ENCODE data around the gene NKTR.

The NKTR gene

GRCh38 chr3:42654331-42655201 lies 54.1 kb downstream of the NKTR start:
- H3K27ac ChIP-seq (ENCODE audit: insufficient read depth, low read length, poor library complexity, severe bottlenecking) = peak overlapping the region; percentile 39
- peak overlapping the region; percentile 68 for H3K4me3 ChIP-seq (ENCODE audit: insufficient read depth, low read depth, low read length, poor library complexity, severe bottlenecking)
- no peaks in the 10 kb centered on the region for H3K36me3 ChIP-seq (ENCODE audit: control insufficient read depth, insufficient read depth, low read length)
- no peaks in the 10 kb centered on the region for H3K27me3 ChIP-seq (replicated peaks; ENCODE audit: control insufficient read depth, insufficient read depth, low read length, poor library complexity, severe bottlenecking)
- no peaks in the 10 kb centered on the region for H3K9me3 ChIP-seq (ENCODE audit: control insufficient read depth, low read length)
- no peak for DNase-seq
- peaks cover 14% of the 10 kb centered on the region for H3K4me1 ChIP-seq (ENCODE audit: control insufficient read depth, insufficient read depth, low read length, poor library complexity, severe bottlenecking)

- H3K27me3 ChIP-seq (replicated peaks; ENCODE audit: control insufficient read depth, insufficient read depth, low read length, poor library complexity, severe bottlenecking) = no peaks in the 10 kb centered on the region
- H3K9me3 ChIP-seq (ENCODE audit: control insufficient read depth, low read length) = no peaks in the 10 kb centered on the region
- H3K36me3 ChIP-seq (ENCODE audit: control insufficient read depth, insufficient read depth, low read length) = no peaks in the 10 kb centered on the region
- no peak overlapping the region for H3K4me3 ChIP-seq (ENCODE audit: insufficient read depth, low read depth, low read length, poor library complexity, severe bottlenecking)
- DNase-seq = no peak
- H3K4me1 ChIP-seq (ENCODE audit: control insufficient read depth, insufficient read depth, low read length, poor library complexity, severe bottlenecking) = peaks cover 14% of the 10 kb centered on the region
- no peak overlapping the region for H3K27ac ChIP-seq (ENCODE audit: insufficient read depth, low read length, poor library complexity, severe bottlenecking)
Measured at GRCh38 chr3:42655331-42655888, 54.9 kb downstream of the NKTR start.

GRCh38 chr3:42655980-42656679 lies 55.6 kb downstream of the NKTR start:
- no peak overlapping the region for H3K27ac ChIP-seq (ENCODE audit: insufficient read depth, low read length, poor library complexity, severe bottlenecking)

DNA sequence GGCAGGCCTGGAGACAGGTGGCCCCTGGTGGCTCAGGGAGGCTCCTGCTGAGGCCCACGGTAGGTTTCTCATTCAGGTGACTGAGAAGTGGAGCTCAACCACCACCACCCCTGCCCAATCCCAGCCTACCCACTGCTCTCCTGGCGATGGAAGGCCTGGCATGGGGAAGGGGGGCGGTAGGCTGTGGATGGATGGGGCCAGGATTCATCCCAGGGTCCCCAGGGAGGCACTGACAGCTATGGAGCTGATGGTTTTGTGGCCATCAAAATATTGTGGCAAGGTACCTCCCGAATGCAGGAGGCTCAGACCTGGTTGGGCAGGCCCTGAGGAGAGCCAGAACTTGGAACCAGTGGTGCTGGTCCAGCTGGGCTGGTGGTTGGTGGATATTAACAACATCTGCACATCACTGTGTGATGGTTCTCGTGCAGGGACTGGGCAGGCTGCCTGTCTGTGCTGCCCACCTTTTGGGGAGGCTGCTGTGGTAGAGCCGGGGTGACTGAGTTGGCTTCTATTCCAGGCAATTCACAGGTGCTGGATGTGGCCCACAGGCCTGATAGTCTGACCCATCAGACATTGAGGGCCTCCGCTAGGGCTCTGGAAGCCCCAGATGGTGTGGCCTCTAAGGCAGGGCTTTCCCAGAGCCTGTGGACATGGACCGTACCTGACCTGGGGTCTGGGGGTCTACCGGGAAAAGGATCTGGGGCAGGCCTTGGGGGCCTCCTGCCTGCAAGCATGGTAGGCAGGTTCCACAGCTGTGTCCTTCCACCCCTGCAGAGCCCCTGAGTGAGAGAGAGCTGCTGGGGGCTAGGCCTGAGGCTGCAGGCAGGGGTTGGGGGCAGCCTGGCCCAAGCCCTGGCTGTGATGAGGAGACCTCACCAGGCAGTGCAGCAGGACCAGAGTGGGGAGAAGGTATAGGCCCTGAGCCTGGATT lies 56.5 kb downstream of the NKTR start:
- Histone ChIP-seq H3K36me3 (ENCODE audit: control insufficient read depth, insufficient read depth, low read length) (no peaks in the 10 kb centered on the region), H3K27ac (ENCODE audit: insufficient read depth, low read length, poor library complexity, severe bottlenecking) (no peak overlapping the region), H3K4me1 (ENCODE audit: control insufficient read depth, insufficient read depth, low read length, poor library complexity, severe bottlenecking) (peaks cover 14% of the 10 kb centered on the region), H3K9me3 (ENCODE audit: control insufficient read depth, low read length) (no peaks in the 10 kb centered on the region), H3K4me3 (ENCODE audit: insufficient read depth, low read depth, low read length, poor library complexity, severe bottlenecking) (no peak overlapping the region), H3K27me3 (replicated peaks; ENCODE audit: control insufficient read depth, insufficient read depth, low read length, poor library complexity, severe bottlenecking) (no peaks in the 10 kb centered on the region)
- DNase-seq = no peak

More at GRCh38 chr3:42655980-42656679, 55.6 kb downstream of the NKTR start:
- H3K36me3 ChIP-seq (ENCODE audit: control insufficient read depth, insufficient read depth, low read length) = no peaks in the 10 kb centered on the region
- H3K9me3 ChIP-seq (ENCODE audit: control insufficient read depth, low read length) = no peaks in the 10 kb centered on the region
- peaks cover 14% of the 10 kb centered on the region for H3K4me1 ChIP-seq (ENCODE audit: control insufficient read depth, insufficient read depth, low read length, poor library complexity, severe bottlenecking)
- no peak for DNase-seq
- no peaks in the 10 kb centered on the region for H3K27me3 ChIP-seq (replicated peaks; ENCODE audit: control insufficient read depth, insufficient read depth, low read length, poor library complexity, severe bottlenecking)
- no peak overlapping the region for H3K4me3 ChIP-seq (ENCODE audit: insufficient read depth, low read depth, low read length, poor library complexity, severe bottlenecking)

DNA sequence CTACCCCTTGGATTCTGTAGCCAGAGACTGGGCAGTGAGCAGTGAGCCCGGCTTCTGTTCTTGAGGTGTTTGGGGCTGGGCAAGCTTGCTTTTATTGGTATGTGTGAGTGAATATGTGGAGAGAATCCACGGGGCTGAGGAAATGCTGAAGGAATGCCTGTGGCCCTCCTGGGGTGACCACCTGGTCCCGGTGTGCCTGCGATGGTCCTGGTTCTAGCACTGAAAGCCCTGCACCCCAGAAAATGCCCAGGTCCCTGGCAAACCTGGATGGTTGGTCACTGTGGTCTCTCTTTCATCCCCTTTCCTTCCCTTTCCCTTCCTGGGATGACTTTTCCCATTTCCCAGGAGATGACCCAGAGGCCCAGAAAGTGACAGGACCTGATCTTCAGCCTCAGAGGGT lies 57.2 kb downstream of the NKTR start:
- Histone ChIP-seq H3K27ac (ENCODE audit: insufficient read depth, low read length, poor library complexity, severe bottlenecking) (no peak overlapping the region), H3K36me3 (ENCODE audit: control insufficient read depth, insufficient read depth, low read length) (no peaks in the 10 kb centered on the region), H3K4me1 (ENCODE audit: control insufficient read depth, insufficient read depth, low read length, poor library complexity, severe bottlenecking) (peaks cover 14% of the 10 kb centered on the region), H3K27me3 (replicated peaks; ENCODE audit: control insufficient read depth, insufficient read depth, low read length, poor library complexity, severe bottlenecking) (no peaks in the 10 kb centered on the region), H3K9me3 (ENCODE audit: control insufficient read depth, low read length) (no peaks in the 10 kb centered on the region), H3K4me3 (ENCODE audit: insufficient read depth, low read depth, low read length, poor library complexity, severe bottlenecking) (no peak overlapping the region)
- DNase-seq = no peak

- Histone ChIP-seq H3K36me3 (ENCODE audit: control insufficient read depth, insufficient read depth, low read length) (no peaks in the 10 kb centered on the region), H3K9me3 (ENCODE audit: control insufficient read depth, low read length) (no peaks in the 10 kb centered on the region), H3K4me1 (ENCODE audit: control insufficient read depth, insufficient read depth, low read length, poor library complexity, severe bottlenecking) (peaks cover 12% of the 10 kb centered on the region), H3K27ac (ENCODE audit: insufficient read depth, low read length, poor library complexity, severe bottlenecking) (no peak overlapping the region), H3K4me3 (ENCODE audit: insufficient read depth, low read depth, low read length, poor library complexity, severe bottlenecking) (no peak overlapping the region), H3K27me3 (replicated peaks; ENCODE audit: control insufficient read depth, insufficient read depth, low read length, poor library complexity, severe bottlenecking) (no peaks in the 10 kb centered on the region)
- no peak for DNase-seq
Measured at GRCh38 chr3:42658091-42658770, 57.7 kb downstream of the NKTR start.

- no peak overlapping the region for H3K4me3 ChIP-seq (ENCODE audit: insufficient read depth, low read depth, low read length, poor library complexity, severe bottlenecking)
- H3K27ac ChIP-seq (ENCODE audit: insufficient read depth, low read length, poor library complexity, severe bottlenecking) = no peak overlapping the region
- DNase-seq = no peak
- H3K9me3 ChIP-seq (ENCODE audit: control insufficient read depth, low read length) = no peaks in the 10 kb centered on the region
- no peaks in the 10 kb centered on the region for H3K36me3 ChIP-seq (ENCODE audit: control insufficient read depth, insufficient read depth, low read length)
- H3K27me3 ChIP-seq (replicated peaks; ENCODE audit: control insufficient read depth, insufficient read depth, low read length, poor library complexity, severe bottlenecking) = no peaks in the 10 kb centered on the region
- H3K4me1 ChIP-seq (ENCODE audit: control insufficient read depth, insufficient read depth, low read length, poor library complexity, severe bottlenecking) = peaks cover 6% of the 10 kb centered on the region
Measured at GRCh38 chr3:42658771-42659390, 58.4 kb downstream of the NKTR start.

- Histone ChIP-seq H3K4me3 (ENCODE audit: insufficient read depth, low read depth, low read length, poor library complexity, severe bottlenecking) (no peak overlapping the region), H3K36me3 (ENCODE audit: control insufficient read depth, insufficient read depth, low read length) (no peaks in the 10 kb centered on the region), H3K4me1 (ENCODE audit: control insufficient read depth, insufficient read depth, low read length, poor library complexity, severe bottlenecking) (peaks cover 3% of the 10 kb centered on the region), H3K27me3 (replicated peaks; ENCODE audit: control insufficient read depth, insufficient read depth, low read length, poor library complexity, severe bottlenecking) (no peaks in the 10 kb centered on the region), H3K9me3 (ENCODE audit: control insufficient read depth, low read length) (no peaks in the 10 kb centered on the region), H3K27ac (ENCODE audit: insufficient read depth, low read length, poor library complexity, severe bottlenecking) (no peak overlapping the region)
- no peak for DNase-seq
Measured at GRCh38 chr3:42659451-42660130, 59.1 kb downstream of the NKTR start.

All from effector memory CD4-positive, alpha-beta T cell (primary cell).